Stimulated activated naive CD4-positive, alpha-beta T cell (primary cell): ENCODE data around the gene MLC1.

Experiments used
- DNase-seq, 6 experiments: peaks; one replicate each; lab custom pipeline; 2025; lab: John Stamatoyannopoulos, UW

Gene MLC1

GRCh38 chr22:50076646-50077535 is 8.3 kb downstream of the MLC1 start:
- DNase-seq: no peak

- DNase-seq: no peak
Measured at GRCh38 chr22:50074551-50075530, 10.4 kb downstream of the MLC1 start.

GRCh38 chr22:50074056-50074455 is 11.2 kb downstream of the MLC1 start:
- no peak for DNase-seq

- no peak for DNase-seq
Measured at GRCh38 chr22:50072714-50073538, 12.3 kb downstream of the MLC1 start.

GRCh38 chr22:50072167-50072555 is 13.1 kb downstream of the MLC1 start:
- DNase-seq: no peak

- no peak for DNase-seq
Measured at GRCh38 chr22:50071432-50072166, 13.6 kb downstream of the MLC1 start.

GRCh38 chr22:50070366-50070765 is 14.9 kb downstream of the MLC1 start:
- no peak for DNase-seq

- no peak for DNase-seq
Measured at GRCh38 chr22:50068096-50068495, 17.1 kb downstream of the MLC1 start.

GRCh38 chr22:50067244-50067643 is 18.0 kb downstream of the MLC1 start:
- DNase-seq: no peak

- DNase-seq: no peak
Measured at GRCh38 chr22:50064453-50064852, 20.8 kb downstream of the MLC1 start.

- no peak for DNase-seq
Measured at GRCh38 chr22:50063589-50064393, 21.4 kb downstream of the MLC1 start.

- no peak for DNase-seq
Measured at GRCh38 chr22:50062509-50063135, 22.6 kb downstream of the MLC1 start.

- no peak for DNase-seq
Measured at GRCh38 chr22:50061824-50062355, 23.3 kb downstream of the MLC1 start.

- no peak for DNase-seq
Measured at GRCh38 chr22:50061141-50061823, 23.9 kb downstream of the MLC1 start.

- no peak for DNase-seq
Measured at GRCh38 chr22:50060441-50061140, 24.6 kb downstream of the MLC1 start.

- no peak for DNase-seq
Measured at GRCh38 chr22:50059881-50060262, 25.4 kb downstream of the MLC1 start.

- no peak for DNase-seq
Measured at GRCh38 chr22:50058906-50059880, 26.0 kb downstream of the MLC1 start.
